DND-41 (cell line): ENCODE data around the gene EIF5A.
A peak's percentile ranks its signal among the peaks of the same experiment; 100 is the strongest.

Experiments
- ATAC-seq: fragments of 200-7000 bp; cut with Tn5 transposase; 3 replicates; pipeline ENCODE4 v1.9.1; 2021; ENCODE audit warnings: low read depth; ENCODE audit not compliant: insufficient read depth
- DNase-seq: peaks from one replicate; pipeline ENCODE4 v3.0.0-alpha.2; 2020
- H2AFZ ChIP-seq: 2 replicates; pipeline ENCODE4 v1.6.0; 2012; ENCODE audit warnings: low read depth, low read length
- H3K27ac ChIP-seq: 2 replicates; pipeline ENCODE4 v1.5.1; 2012; ENCODE audit warnings: low read length, inconsistent platforms
- H3K27me3 ChIP-seq: fragments of 200-600 bp; sonication (generic); 2 replicates; pipeline ENCODE4 v1.6.0; 2012; ENCODE audit warnings: low read length, mild to moderate bottlenecking, inconsistent platforms; ENCODE audit not compliant: insufficient read depth, poor library complexity
- H3K36me3 ChIP-seq: 2 replicates; pipeline ENCODE4 v1.5.1; 2012; ENCODE audit warnings: low read length, inconsistent platforms; ENCODE audit not compliant: insufficient read depth
- H3K4me1 ChIP-seq: 2 replicates; pipeline ENCODE4 v1.5.1; 2012; ENCODE audit warnings: mild to moderate bottlenecking, low read length; ENCODE audit not compliant: insufficient read depth
- H3K4me2 ChIP-seq: 2 replicates; pipeline ENCODE4 v1.6.0; 2012; ENCODE audit warnings: mild to moderate bottlenecking, moderate library complexity, low read length, inconsistent platforms; ENCODE audit not compliant: insufficient read depth
- H3K4me3 ChIP-seq, 2 experiments: fragments of 200-600 bp in 1 of 2; shearing (Covaris generic) in 1 of 2; 2 replicates each; pipeline ENCODE4 v1.5.1; 2012 to 2016; ENCODE audit warnings: inconsistent platforms in 2 of 2, low read length in 2 of 2, mild to moderate bottlenecking in 2 of 2, low read depth in 1 of 2, moderate library complexity in 1 of 2
- H3K79me2 ChIP-seq: 2 replicates; pipeline ENCODE4 v1.6.0; 2012; ENCODE audit warnings: low read length, inconsistent platforms; ENCODE audit not compliant: insufficient read depth
- H3K9ac ChIP-seq: 2 replicates; pipeline ENCODE4 v1.6.0; 2012; ENCODE audit warnings: low read depth, mild to moderate bottlenecking, inconsistent platforms, low read length, moderate library complexity
- H3K9me3 ChIP-seq: 2 replicates; pipeline ENCODE4 v1.5.1; 2012; ENCODE audit warnings: low read length, moderate library complexity, mild to moderate bottlenecking, inconsistent platforms; ENCODE audit not compliant: insufficient read depth, severe bottlenecking
- H4K20me1 ChIP-seq: 2 replicates; pipeline ENCODE4 v1.6.0; 2012; ENCODE audit warnings: low read length; ENCODE audit not compliant: insufficient read depth
- EZH2 ChIP-seq: IDR thresholded peaks from 3 replicates; pipeline ENCODE4 v1.6.1; 2012; ENCODE audit warnings: borderline replicate concordance, low read depth, mild to moderate bottlenecking, moderate library complexity, low read length, inconsistent platforms; ENCODE audit not compliant: severe bottlenecking
- TF ChIP-seq, protein P1 (sequence below): IDR thresholded peaks from 2 replicates; pipeline ENCODE4 v1.5.1; 2012; ENCODE audit warnings: borderline replicate concordance, low read length, moderate library complexity, mild to moderate bottlenecking; ENCODE audit not compliant: poor library complexity, severe bottlenecking; ENCODE audit errors: extremely low read depth

The EIF5A gene

DNA sequence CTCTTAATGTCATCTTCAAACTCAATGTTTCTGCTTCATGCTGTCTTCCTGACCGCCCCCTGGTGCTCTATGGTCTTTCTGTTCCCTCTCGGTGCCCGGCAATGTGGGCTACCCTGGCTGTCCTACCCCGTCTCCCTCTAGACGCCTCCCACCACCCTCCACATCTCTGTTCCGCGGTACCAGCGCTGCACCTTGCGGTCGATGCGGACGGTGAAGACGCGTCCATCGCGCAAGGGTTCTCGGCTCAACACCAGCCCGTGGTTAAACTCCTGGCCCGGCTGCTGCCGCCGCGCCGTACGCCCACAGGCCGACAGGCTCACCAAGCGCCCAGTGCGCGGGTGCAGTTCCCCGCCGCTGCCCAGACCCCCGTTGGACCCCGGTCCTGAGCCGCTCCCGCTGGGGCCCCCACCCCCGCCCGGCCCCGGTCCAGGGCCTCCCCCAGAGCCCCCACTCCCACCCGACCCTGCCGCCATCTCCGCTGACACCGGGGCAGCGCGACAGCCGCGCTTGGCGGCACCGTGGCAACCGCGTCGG is 21.5 kb downstream of the EIF5A start, which contains the start of gene NEURL4:
Gene NEURL4 (minus strand): TSS at position 496 of the 534 bp plus-strand sequence. CDS start 23 bp downstream, at position 473.
- Histone ChIP-seq H3K36me3 (peaks cover 37% of the 10 kb centered on the region), H2AFZ (peak within 1 kb of the TSS; percentile 80), H4K20me1 (no peaks in the 10 kb centered on the region), H3K9ac (peak within 1 kb of the TSS; percentile 68), H3K79me2 (peaks cover 35% of the 10 kb centered on the region), H3K4me3 (peak within 1 kb of the TSS; percentile 30 to 73), H3K9me3 (no peaks in the 10 kb centered on the region), H3K4me2 (peak within 1 kb of the TSS; percentile 80), H3K4me1 (peaks cover 35% of the 10 kb centered on the region), H3K27me3 (no peaks in the 10 kb centered on the region), H3K27ac (peak within 1 kb of the TSS; percentile 96)
- ATAC-seq: peak; percentile 22
- TF ChIP-seq, protein P1, sequence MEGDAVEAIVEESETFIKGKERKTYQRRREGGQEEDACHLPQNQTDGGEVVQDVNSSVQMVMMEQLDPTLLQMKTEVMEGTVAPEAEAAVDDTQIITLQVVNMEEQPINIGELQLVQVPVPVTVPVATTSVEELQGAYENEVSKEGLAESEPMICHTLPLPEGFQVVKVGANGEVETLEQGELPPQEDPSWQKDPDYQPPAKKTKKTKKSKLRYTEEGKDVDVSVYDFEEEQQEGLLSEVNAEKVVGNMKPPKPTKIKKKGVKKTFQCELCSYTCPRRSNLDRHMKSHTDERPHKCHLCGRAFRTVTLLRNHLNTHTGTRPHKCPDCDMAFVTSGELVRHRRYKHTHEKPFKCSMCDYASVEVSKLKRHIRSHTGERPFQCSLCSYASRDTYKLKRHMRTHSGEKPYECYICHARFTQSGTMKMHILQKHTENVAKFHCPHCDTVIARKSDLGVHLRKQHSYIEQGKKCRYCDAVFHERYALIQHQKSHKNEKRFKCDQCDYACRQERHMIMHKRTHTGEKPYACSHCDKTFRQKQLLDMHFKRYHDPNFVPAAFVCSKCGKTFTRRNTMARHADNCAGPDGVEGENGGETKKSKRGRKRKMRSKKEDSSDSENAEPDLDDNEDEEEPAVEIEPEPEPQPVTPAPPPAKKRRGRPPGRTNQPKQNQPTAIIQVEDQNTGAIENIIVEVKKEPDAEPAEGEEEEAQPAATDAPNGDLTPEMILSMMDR: peak; percentile 20
- TF ChIP-seq EZH2: no peak
- no peak for DNase-seq

DNA sequence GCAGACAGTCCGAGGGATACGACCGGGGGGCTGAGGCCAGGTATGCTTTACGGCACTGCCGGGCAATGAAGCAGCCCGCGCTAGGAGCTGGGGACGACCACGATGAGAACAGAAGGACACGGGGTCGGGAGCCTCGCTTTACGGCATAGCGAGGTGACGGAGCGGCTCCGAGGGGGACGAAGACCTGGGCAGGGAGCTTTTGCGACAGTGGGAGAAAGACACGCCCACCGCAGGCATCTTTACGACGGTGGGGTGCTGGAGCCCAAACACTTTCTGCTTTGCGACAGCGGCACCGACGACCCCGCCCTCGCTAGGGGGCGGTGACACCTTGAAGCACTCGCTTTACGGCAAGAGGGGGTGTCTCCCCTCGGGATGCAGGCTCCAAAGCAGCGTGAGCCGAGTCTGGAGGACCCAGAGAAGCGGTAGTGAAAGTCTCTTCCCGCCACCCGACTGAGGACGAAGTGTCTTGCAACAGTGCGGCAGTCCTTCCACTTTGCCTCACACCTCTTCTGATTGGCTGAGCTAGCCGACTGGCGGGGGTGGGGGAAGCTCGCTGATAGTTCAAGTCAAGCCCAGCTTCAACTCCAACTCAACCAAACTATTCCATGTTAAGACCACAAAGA is 22.1 kb downstream of the EIF5A start:
- ATAC-seq (peak; percentile 72), DNase-seq (peak; percentile 99)
- Histone ChIP-seq H2AFZ (peak overlapping the region; percentile 80), H3K9ac (peak overlapping the region; percentile 68), H3K36me3 (peaks cover 31% of the 10 kb centered on the region), H4K20me1 (no peaks in the 10 kb centered on the region), H3K9me3 (no peaks in the 10 kb centered on the region), H3K4me2 (peak overlapping the region; percentile 80), H3K4me3 (peak overlapping the region; percentile 30 to 73), H3K27ac (peak overlapping the region; percentile 96), H3K79me2 (peaks cover 35% of the 10 kb centered on the region), H3K27me3 (no peaks in the 10 kb centered on the region), H3K4me1 (peaks cover 35% of the 10 kb centered on the region)
- TF ChIP-seq, protein P1: no peak
- no peak for TF ChIP-seq EZH2

DNA sequence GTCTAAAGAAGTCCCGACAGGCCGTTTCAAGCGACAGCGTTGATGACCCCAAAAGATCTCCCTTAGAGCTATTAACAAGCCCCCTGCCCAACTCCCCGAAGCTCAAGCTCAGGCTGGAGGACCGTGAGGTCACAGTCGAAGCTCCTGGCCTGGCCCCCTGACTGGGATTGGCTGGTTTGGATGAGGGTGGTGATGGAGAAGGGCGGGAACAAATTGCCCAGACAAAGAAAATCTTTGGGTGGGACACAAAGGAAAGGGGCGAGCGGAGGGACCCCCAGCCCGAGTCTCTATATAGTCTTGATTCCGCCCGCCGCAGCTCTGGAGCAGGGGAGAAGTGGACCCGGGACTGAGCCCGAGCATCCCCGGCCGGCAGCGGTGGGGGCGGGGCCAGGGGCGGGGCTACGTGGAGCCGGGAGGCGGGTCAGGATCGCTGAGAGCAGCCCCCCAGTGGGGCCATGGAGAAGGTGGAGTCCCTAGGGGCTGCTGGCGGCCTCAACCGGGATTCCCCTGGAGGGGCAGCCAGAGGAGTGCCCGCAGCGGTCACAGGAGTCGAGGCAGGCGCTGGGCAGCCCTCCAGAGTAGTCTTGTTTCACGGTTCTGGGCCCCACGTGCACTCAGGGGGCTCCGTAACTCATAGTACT is 22.7 kb downstream of the EIF5A start:
- Histone ChIP-seq H2AFZ (peak overlapping the region; percentile 80), H4K20me1 (no peaks in the 10 kb centered on the region), H3K27me3 (no peaks in the 10 kb centered on the region), H3K79me2 (peaks cover 36% of the 10 kb centered on the region), H3K9me3 (no peaks in the 10 kb centered on the region), H3K27ac (peak overlapping the region; percentile 96), H3K36me3 (peaks cover 25% of the 10 kb centered on the region), H3K4me1 (peaks cover 41% of the 10 kb centered on the region), H3K4me2 (peak overlapping the region; percentile 80), H3K9ac (peak overlapping the region; percentile 68), H3K4me3 (peak overlapping the region; percentile 30 to 73)
- DNase-seq (peak; percentile 86), ATAC-seq (peak; percentile 79)
- TF ChIP-seq, protein P1: no peak
- TF ChIP-seq EZH2: no peak
